Measurements from ENCODE around the gene HOXC11. TPM values are rescaled to one million over a fixed set of nuclear protein-coding genes. Genes with fewer than 3 reads are reported as not detected.

HOXC11 gene
- total RNA-seq, 2 donors from 2014 or later: not detected

GRCh38 chr12:53980104-53980801 is 7.3 kb downstream of the HOXC11 start:
- TF ChIP-seq CTCF (IDR thresholded peaks at IDR 0.05): no peak
- Histone ChIP-seq H3K27me3 (peaks cover 89% of the 10 kb centered on the region), H3K4me1 (no peaks in the 10 kb centered on the region), H3K36me3 (no peaks in the 10 kb centered on the region), H3K27ac (no peak overlapping the region), H3K9ac (ENCODE audit: low read depth in 2 of 2, low read length in 2 of 2) (no peak overlapping the region), H3K4me3 (no peak overlapping the region), H3K9me3 (no peaks in the 10 kb centered on the region)
- DNase-seq: no peak
- intact Hi-C loops (cut with DNase I): no loop called here

- H3K4me1 ChIP-seq: no peaks in the 10 kb centered on the region
- H3K9ac ChIP-seq (ENCODE audit: low read depth in 2 of 2, low read length in 2 of 2): no peak overlapping the region
- H3K27me3 ChIP-seq: peaks cover 89% of the 10 kb centered on the region
- TF ChIP-seq CTCF (IDR thresholded peaks at IDR 0.05): no peak
- intact Hi-C loops (cut with DNase I): no loop called here
- no peak overlapping the region for H3K4me3 ChIP-seq
- H3K27ac ChIP-seq: no peak overlapping the region
- no peak for DNase-seq
- H3K36me3 ChIP-seq: no peaks in the 10 kb centered on the region
- no peaks in the 10 kb centered on the region for H3K9me3 ChIP-seq
Measured at GRCh38 chr12:53980802-53981496, 8.0 kb downstream of the HOXC11 start.

- no peak overlapping the region for H3K4me3 ChIP-seq
- H3K4me1 ChIP-seq: no peaks in the 10 kb centered on the region
- H3K27me3 ChIP-seq: peaks cover 89% of the 10 kb centered on the region
- DNase-seq: no peak
- intact Hi-C loops (cut with DNase I): no loop called here
- TF ChIP-seq CTCF (IDR thresholded peaks at IDR 0.05): no peak
- H3K9me3 ChIP-seq: no peaks in the 10 kb centered on the region
- no peak overlapping the region for H3K9ac ChIP-seq (ENCODE audit: low read depth in 2 of 2, low read length in 2 of 2)
- H3K36me3 ChIP-seq: no peaks in the 10 kb centered on the region
- no peak overlapping the region for H3K27ac ChIP-seq
Measured at GRCh38 chr12:53981634-53982565, 9.0 kb downstream of the HOXC11 start.

GRCh38 chr12:53982648-53983567 is 10.0 kb downstream of the HOXC11 start:
- Histone ChIP-seq H3K9ac (ENCODE audit: low read depth in 2 of 2, low read length in 2 of 2) (no peak overlapping the region), H3K36me3 (no peaks in the 10 kb centered on the region), H3K27me3 (peaks cover 88% of the 10 kb centered on the region), H3K4me3 (no peak overlapping the region), H3K27ac (no peak overlapping the region), H3K9me3 (no peaks in the 10 kb centered on the region), H3K4me1 (no peaks in the 10 kb centered on the region)
- intact Hi-C loops (cut with DNase I): no loop called here
- DNase-seq: no peak
- TF ChIP-seq CTCF (IDR thresholded peaks at IDR 0.05): no peak
